Activated CD4-positive, alpha-beta T cell treated with anti-CD3 and anti-CD28 coated beads, Interleukin-2, Interleukin-6, amounts not matched to agents 100 ng/mL and 50 ng/mL, durations not matched to agents 16 hours and 8 hours (primary cell): ENCODE data around the gene SLC17A5.
"Not testable (repeated sequence)": the region's sequence is repeated elsewhere in the genome, so short reads cannot be mapped to it uniquely, and the experiment has no call there.

Source experiments
- DNase-seq: peaks from one replicate; pipeline ENCODE4 v3.0.0-alpha.2; 2020

The SLC17A5 gene

GRCh38 chr6:73613806-73614536 lies 39.8 kb downstream of the SLC17A5 start:
- no peak for DNase-seq

- DNase-seq, result no peak
Measured at GRCh38 chr6:73612611-73613010, 41.2 kb downstream of the SLC17A5 start.

GRCh38 chr6:73610444-73611275 lies 43.1 kb downstream of the SLC17A5 start:
- peak; percentile 39 for DNase-seq

GRCh38 chr6:73608761-73609160 lies 45.0 kb downstream of the SLC17A5 start:
- DNase-seq, result no peak

- no peak for DNase-seq
Measured at GRCh38 chr6:73606428-73606827, 47.4 kb downstream of the SLC17A5 start.

- no peak for DNase-seq
Measured at GRCh38 chr6:73604461-73604860, 49.3 kb downstream of the SLC17A5 start.

- DNase-seq, result no peak
Measured at GRCh38 chr6:73604020-73604419, 49.8 kb downstream of the SLC17A5 start.

- no peak for DNase-seq
Measured at GRCh38 chr6:73586416-73586974, 67.3 kb downstream of the SLC17A5 start.

- DNase-seq, result peak; percentile 79
Measured at GRCh38 chr6:73585566-73586415, 68.0 kb downstream of the SLC17A5 start.

- no peak for DNase-seq
Measured at GRCh38 chr6:73581293-73581692, 72.5 kb downstream of the SLC17A5 start.

- DNase-seq, result peak; percentile 81
Measured at GRCh38 chr6:73580247-73581149, 73.3 kb downstream of the SLC17A5 start.

- no peak for DNase-seq
Measured at GRCh38 chr6:73579851-73580246, 73.9 kb downstream of the SLC17A5 start.

- no peak for DNase-seq
Measured at GRCh38 chr6:73579389-73579788, 74.4 kb downstream of the SLC17A5 start.

GRCh38 chr6:73577676-73578075 lies 76.1 kb downstream of the SLC17A5 start:
- DNase-seq, result no peak

- DNase-seq, result not testable (repeated sequence)
Measured at GRCh38 chr6:73572531-73572930, 81.3 kb downstream of the SLC17A5 start.

- DNase-seq, result not testable (repeated sequence)
Measured at GRCh38 chr6:73571218-73572181, 82.3 kb downstream of the SLC17A5 start.

GRCh38 chr6:73569121-73569520 lies 84.7 kb downstream of the SLC17A5 start:
- no peak for DNase-seq

- DNase-seq, result no peak
Measured at GRCh38 chr6:73566954-73567591, 86.7 kb downstream of the SLC17A5 start.

- DNase-seq, result not testable (repeated sequence)
Measured at GRCh38 chr6:73566486-73566871, 87.3 kb downstream of the SLC17A5 start.
